Right lobe of liver (tissue), 4 donors: ENCODE data around the gene ITGB1BP2.
A peak's percentile ranks its signal among the peaks of the same experiment; 100 is the strongest.

Source experiments
- CTCF ChIP-seq, 4 donors: fragments of 200-600 bp in 3 of 4; fragments of 450-650 bp in 1 of 4; IDR thresholded peaks; one replicate each; pipeline versions ENCODE4 v1.5.1 to v1.8.0; 2016 to 2022; ENCODE audit warnings: antibody characterized with exemption in 4 of 4, mild to moderate bottlenecking in 2 of 4
- POLR2A ChIP-seq: fragments of 450-650 bp; IDR thresholded peaks from one replicate; pipeline ENCODE4 v1.6.1; 2017; ENCODE audit warnings: antibody characterized with exemption, mild to moderate bottlenecking
- donor health status: DM: no; HTN: no; CAD: no.
- donor health status: DM: no; HTN: no; CAD: no.
- donor health status: DM: no; HTN: yes; CAD: no.

- TF ChIP-seq CTCF (IDR thresholded peaks at IDR 0.05) (no peak), POLR2A (peak; percentile 58)
Observed at GRCh38 chrX:71254092-71254963, 47.2 kb upstream of the ITGB1BP2 start, which contains the start of gene ZMYM3.
